A549 (cell line): ENCODE data around the gene SNUPN.

Source experiments
- JUNB ChIP-seq: fragments of >200 bp; sonication (Bioruptor Twin); formaldehyde crosslinking; IDR thresholded peaks from 2 replicates; pipeline ENCODE4 v1.6.1; 2016
- KDM5A ChIP-seq: fragments of 200-600 bp; sonication (generic); IDR thresholded peaks from 2 replicates; pipeline ENCODE4 v1.6.1; 2016; ENCODE audit warnings: antibody characterized with exemption, mild to moderate bottlenecking
- NFE2L2 ChIP-seq: fragments of 150-350 bp; conservative IDR thresholded peaks from 2 replicates; pipeline ENCODE4 v1.6.1; 2014; ENCODE audit warnings: low read length
- POLR2A ChIP-seq: IDR thresholded peaks from 2 replicates; pipeline ENCODE4 v1.6.1; 2012; ENCODE audit warnings: mild to moderate bottlenecking, low read length
- RAD21 ChIP-seq, 2 experiments: fragments of >200 bp in 1 of 2; sonication (Bioruptor Twin) in 1 of 2; formaldehyde crosslinking in 1 of 2; IDR thresholded peaks in 1 of 2; conservative IDR thresholded peaks in 1 of 2; 2 replicates in 1 of 2; 3 replicates in 1 of 2; pipeline ENCODE4 v1.6.1; 2012 to 2018; ENCODE audit warnings: inconsistent platforms in 1 of 2
- TP53 ChIP-seq: fragments of 250-450 bp; sonication (Bioruptor Pico); IDR thresholded peaks from 2 replicates; pipeline ENCODE4 v1.5.0; 2021; ENCODE audit warnings: mild to moderate bottlenecking, moderate library complexity

GRCh38 chr15:75565062-75565970 lies 60.2 kb downstream of the SNUPN start:
- TF ChIP-seq TP53 (no peak), KDM5A (no peak), NFE2L2 (no peak), RAD21 (conservative IDR thresholded peaks at IDR 0.05 in 1 of 2, IDR thresholded peaks at IDR 0.05 in 1 of 2) (no peak), POLR2A (no peak), JUNB (no peak)
